H1 (cell line): ENCODE data around the gene GDPD2.

Source experiments
- CTCF ChIP-seq, 3 experiments: IDR thresholded peaks; 1 replicate in 2 of 3; 2 replicates in 1 of 3; pipeline versions ENCODE4 v1.5.1 to v1.6.1; 2011; ENCODE audit warnings: low read length in 3 of 3, mild to moderate bottlenecking in 3 of 3, inconsistent platforms in 2 of 3, low read depth in 1 of 3, moderate library complexity in 1 of 3; ENCODE audit not compliant: insufficient read depth in 1 of 3; ENCODE audit errors: control extremely low read depth in 1 of 3
- SP4 ChIP-seq: IDR thresholded peaks from 2 replicates; pipeline ENCODE4 v1.6.1; 2012; ENCODE audit warnings: low read length, inconsistent platforms

GRCh38 chrX:70482300-70482699 lies 59.2 kb downstream of the GDPD2 start:
- TF ChIP-seq SP4 (no peak), CTCF (IDR thresholded peaks at IDR 0.05; ENCODE audit: control extremely low read depth in 1 of 3, insufficient read depth in 1 of 3, low read depth in 1 of 3, low read length in 3 of 3) (no peak)
